Loucy (cell line): ENCODE measurements around the gene AHNAK.

Experiments used
- EZH2phosphoT487 ChIP-seq: fragments of 200-600 bp; IDR thresholded peaks from 2 replicates; pipeline ENCODE4 v1.6.1; 2018; ENCODE audit warnings: antibody characterized with exemption, mild to moderate bottlenecking, moderate library complexity, borderline replicate concordance
- TF ChIP-seq, protein P1 (sequence below): fragments of 200-600 bp; sonication (generic); conservative IDR thresholded peaks from 2 replicates; pipeline ENCODE4 v1.5.1; 2014; ENCODE audit warnings: mild to moderate bottlenecking, antibody characterized with exemption, low read length

DNA sequence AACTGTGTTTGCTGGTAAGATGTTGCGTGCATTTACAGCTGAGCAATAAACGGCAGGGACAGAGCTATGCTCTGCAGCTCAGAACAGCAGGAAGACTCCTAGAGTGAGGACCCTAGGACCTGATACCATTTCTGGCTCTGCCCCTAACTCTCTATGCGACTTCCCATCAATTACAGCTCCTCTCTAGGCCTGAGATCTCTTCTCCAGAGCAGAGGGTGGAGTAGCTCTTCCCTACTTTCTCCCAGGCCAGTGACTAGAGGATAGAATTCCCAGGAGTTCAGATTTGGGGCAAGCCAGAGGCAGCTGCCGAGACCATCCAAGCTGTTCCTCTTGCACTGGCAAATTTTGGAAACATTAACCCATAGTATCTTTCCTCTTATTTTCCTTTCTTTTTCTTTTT, 140.6 kb downstream of the AHNAK start:
- TF ChIP-seq, protein P1, sequence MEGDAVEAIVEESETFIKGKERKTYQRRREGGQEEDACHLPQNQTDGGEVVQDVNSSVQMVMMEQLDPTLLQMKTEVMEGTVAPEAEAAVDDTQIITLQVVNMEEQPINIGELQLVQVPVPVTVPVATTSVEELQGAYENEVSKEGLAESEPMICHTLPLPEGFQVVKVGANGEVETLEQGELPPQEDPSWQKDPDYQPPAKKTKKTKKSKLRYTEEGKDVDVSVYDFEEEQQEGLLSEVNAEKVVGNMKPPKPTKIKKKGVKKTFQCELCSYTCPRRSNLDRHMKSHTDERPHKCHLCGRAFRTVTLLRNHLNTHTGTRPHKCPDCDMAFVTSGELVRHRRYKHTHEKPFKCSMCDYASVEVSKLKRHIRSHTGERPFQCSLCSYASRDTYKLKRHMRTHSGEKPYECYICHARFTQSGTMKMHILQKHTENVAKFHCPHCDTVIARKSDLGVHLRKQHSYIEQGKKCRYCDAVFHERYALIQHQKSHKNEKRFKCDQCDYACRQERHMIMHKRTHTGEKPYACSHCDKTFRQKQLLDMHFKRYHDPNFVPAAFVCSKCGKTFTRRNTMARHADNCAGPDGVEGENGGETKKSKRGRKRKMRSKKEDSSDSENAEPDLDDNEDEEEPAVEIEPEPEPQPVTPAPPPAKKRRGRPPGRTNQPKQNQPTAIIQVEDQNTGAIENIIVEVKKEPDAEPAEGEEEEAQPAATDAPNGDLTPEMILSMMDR: no peak
- TF ChIP-seq EZH2phosphoT487: no peak
